Activated CD8-positive, alpha-beta memory T cell treated with anti-CD3 and anti-CD28 coated beads, Interleukin-2, amount 50 U/mL, for 4 hours (primary cell): Measurements from ENCODE around the gene HOXA6.
A peak's percentile ranks its signal among the peaks of the same experiment; 100 is the strongest.

ENCODE experiments used
- DNase-seq: peaks from one replicate; pipeline ENCODE4 v3.0.0-alpha.2; 2020

Gene HOXA6

GRCh38 chr7:27137640-27138315, 9.8 kb downstream of the HOXA6 start:
- no peak for DNase-seq

GRCh38 chr7:27134392-27134791, 13.2 kb downstream of the HOXA6 start:
- no peak for DNase-seq

- DNase-seq, result no peak
These were observed 14.0 kb downstream of the HOXA6 start for GRCh38 chr7:27133409-27134231.

- DNase-seq, result no peak
These were observed 14.6 kb downstream of the HOXA6 start for GRCh38 chr7:27132978-27133377.

GRCh38 chr7:27132214-27132613, 15.4 kb downstream of the HOXA6 start:
- DNase-seq, result no peak

- no peak for DNase-seq
These were observed 16.2 kb downstream of the HOXA6 start for GRCh38 chr7:27131390-27131819.

GRCh38 chr7:27130540-27131389, 16.8 kb downstream of the HOXA6 start, which contains the start of gene HOXA4:
Gene HOXA4, minus strand, starts transcription at chr7:27130757. Its CDS starts 24 bp downstream, at chr7:27130733.
- DNase-seq, result peak; percentile 77

- DNase-seq, result no peak
These were observed 17.6 kb downstream of the HOXA6 start for GRCh38 chr7:27129729-27130539.

- DNase-seq, result no peak
These were observed 18.5 kb downstream of the HOXA6 start for GRCh38 chr7:27128776-27129728.

- DNase-seq, result no peak
These were observed 19.5 kb downstream of the HOXA6 start for GRCh38 chr7:27128034-27128433.

GRCh38 chr7:27126596-27127327, 20.8 kb downstream of the HOXA6 start:
- no peak for DNase-seq

GRCh38 chr7:27125986-27126394, 21.6 kb downstream of the HOXA6 start:
- DNase-seq, result no peak

GRCh38 chr7:27124902-27125689, 22.5 kb downstream of the HOXA6 start:
- no peak for DNase-seq

GRCh38 chr7:27124096-27124901, 23.3 kb downstream of the HOXA6 start:
- DNase-seq, result no peak

GRCh38 chr7:27123477-27124053, 24.0 kb downstream of the HOXA6 start:
- DNase-seq, result no peak

- no peak for DNase-seq
These were observed 24.5 kb downstream of the HOXA6 start for GRCh38 chr7:27123007-27123476.

GRCh38 chr7:27122077-27122910, 25.3 kb downstream of the HOXA6 start:
- DNase-seq, result no peak
